OCI-LY3 (cell line): Measurements from ENCODE around the gene SERBP1.
"Not testable (repeated sequence)": the region's sequence is repeated elsewhere in the genome, so short reads cannot be mapped to it uniquely, and the experiment has no call there.

ENCODE experiments used
- H2AFZ ChIP-seq: fragments of 200-600, 300-600 bp; shearing (Covaris generic); 2 replicates; pipeline ENCODE4 v1.6.0; 2014; ENCODE audit warnings: antibody characterized with exemption, low read depth, low read length
- H3K27ac ChIP-seq: fragments of 200-600, 300-600 bp; sonication (generic); 2 replicates; pipeline ENCODE4 v1.5.1; 2014; ENCODE audit warnings: mild to moderate bottlenecking, low read length, moderate library complexity, mixed read lengths
- H3K27me3 ChIP-seq: fragments of 200-600, 300-600 bp; sonication (generic); 2 replicates; pipeline ENCODE4 v1.6.1; 2014; ENCODE audit warnings: low read depth, low read length, mixed read lengths
- H3K36me3 ChIP-seq: fragments of 200-600, 300-600 bp; sonication (generic); replicated peaks from 2 replicates; pipeline ENCODE3; 2014; ENCODE audit warnings: low read depth, low read length, mixed read lengths
- H3K4me1 ChIP-seq: fragments of 300-600, 200-600 bp; sonication (generic); 2 replicates; pipeline ENCODE4 v1.6.1; 2014; ENCODE audit warnings: low read length, mixed read lengths
- H3K4me2 ChIP-seq: fragments of 200-600, 300-600 bp; sonication (generic); 2 replicates; pipeline ENCODE4 v1.6.1; 2014; ENCODE audit warnings: low read length, mixed read lengths
- H3K4me3 ChIP-seq: fragments of 300-600, 200-600 bp; sonication (generic); 2 replicates; pipeline ENCODE4 v1.5.1; 2014; ENCODE audit warnings: antibody characterized with exemption, mild to moderate bottlenecking, low read length, moderate library complexity
- H3K79me2 ChIP-seq: fragments of 300-600, 200-600 bp; shearing (Covaris generic); 2 replicates; pipeline ENCODE4 v1.6.1; 2014; ENCODE audit warnings: mild to moderate bottlenecking, low read length, mixed read lengths
- H3K9ac ChIP-seq: fragments of 300-600, 200-600 bp; shearing (Covaris generic); 2 replicates; pipeline ENCODE4 v1.6.0; 2014; ENCODE audit warnings: mild to moderate bottlenecking, low read length, moderate library complexity
- H3K9me3 ChIP-seq: fragments of 200-600, 300-600 bp; shearing (Covaris generic); 2 replicates; pipeline ENCODE4 v1.6.1; 2014; ENCODE audit warnings: low read length, mixed read lengths; ENCODE audit not compliant: insufficient read depth
- H4K20me1 ChIP-seq: fragments of 200-600, 300-600 bp; sonication (generic); 2 replicates; pipeline ENCODE4 v1.6.1; 2016; ENCODE audit warnings: low read length, mixed read lengths; ENCODE audit not compliant: insufficient read depth
- CTCF ChIP-seq: fragments of 200-600, 300-600 bp; sonication (generic); IDR thresholded peaks from 2 replicates; pipeline ENCODE4 v1.5.1; 2014; ENCODE audit warnings: antibody characterized with exemption, low read length, low read depth
- EZH2phosphoT487 ChIP-seq: fragments of 200-600 bp; shearing (Covaris generic); IDR thresholded peaks from 2 replicates; pipeline ENCODE4 v1.6.1; 2018; ENCODE audit warnings: antibody characterized with exemption, mixed run types, low read depth

Gene SERBP1

DNA sequence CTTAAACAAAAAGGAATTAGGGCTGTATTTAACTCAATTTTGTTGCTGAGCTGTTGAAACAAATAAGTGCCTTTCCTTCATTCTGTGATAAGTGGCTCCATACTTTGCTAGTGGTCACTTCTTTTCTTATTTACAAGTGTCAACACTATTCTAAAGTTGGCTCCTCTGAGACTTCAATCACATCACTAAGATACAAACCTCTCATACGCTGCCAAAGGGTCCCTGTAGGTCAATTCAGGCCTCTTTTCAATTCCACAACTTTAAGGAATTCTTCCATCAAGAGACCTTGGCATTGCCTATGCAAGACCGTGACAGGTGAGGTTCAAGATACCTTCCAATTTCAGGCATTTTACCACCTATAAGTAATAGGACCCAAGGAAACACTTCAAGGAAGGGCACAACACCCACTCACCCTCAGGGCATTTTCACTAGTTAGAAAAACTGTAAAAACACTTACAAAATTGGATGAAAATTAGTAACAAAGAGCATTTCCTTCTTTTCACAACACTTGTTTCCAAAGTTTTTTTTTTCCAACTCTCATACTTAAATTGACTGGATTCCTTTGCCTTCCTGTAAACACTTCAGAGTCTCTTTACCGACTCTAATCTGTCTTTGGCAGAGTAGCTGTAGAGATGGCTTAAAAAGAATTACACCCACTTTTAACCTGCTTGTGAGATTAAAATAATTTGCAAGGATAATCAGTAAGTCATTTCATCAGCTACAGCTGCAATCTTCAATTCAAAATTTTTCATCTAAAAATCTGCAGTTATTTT is 24.5 kb downstream of the SERBP1 start:
- Histone ChIP-seq H3K9ac (no peak overlapping the region), H3K27me3 (no peaks in the 10 kb centered on the region), H4K20me1 (peaks cover 9% of the 10 kb centered on the region), H3K4me2 (no peak overlapping the region), H3K79me2 (peaks cover 17% of the 10 kb centered on the region), H3K36me3 (peaks cover 25% of the 10 kb centered on the region), H2AFZ (no peak overlapping the region), H3K4me3 (no peak overlapping the region), H3K27ac (no peak overlapping the region), H3K9me3 (no peaks in the 10 kb centered on the region), H3K4me1 (no peaks in the 10 kb centered on the region)
- TF ChIP-seq CTCF = no peak
- no peak for TF ChIP-seq EZH2phosphoT487

DNA sequence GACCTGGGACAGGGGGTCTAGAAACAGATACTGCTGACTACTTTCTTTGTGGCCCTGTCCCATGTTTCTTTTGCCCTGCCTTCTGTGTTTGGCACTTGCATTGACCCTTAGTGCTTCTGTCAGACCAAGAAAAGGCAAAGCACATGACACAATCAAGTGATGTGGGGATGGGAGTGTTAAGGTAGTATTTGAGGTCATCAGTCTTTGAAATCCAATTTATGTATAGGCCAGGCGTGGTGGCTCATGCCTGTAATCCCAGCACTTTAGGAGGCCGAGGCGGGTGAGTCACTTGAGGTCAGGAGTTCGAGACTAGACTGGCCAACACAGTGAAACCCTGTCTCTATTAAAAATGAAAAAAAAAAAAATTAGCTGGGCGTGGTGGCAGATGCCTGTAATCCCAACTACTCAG is 26.0 kb downstream of the SERBP1 start:
- H3K79me2 ChIP-seq = peaks cover 4% of the 10 kb centered on the region; the same call in 1 of the 2 replicates
- H3K4me3 ChIP-seq = no peak overlapping the region
- H3K27me3 ChIP-seq = no peaks in the 10 kb centered on the region
- H2AFZ ChIP-seq = no peak overlapping the region
- H3K27ac ChIP-seq = no peak overlapping the region
- TF ChIP-seq CTCF (no peak), EZH2phosphoT487 (no peak)
- H4K20me1 ChIP-seq = no peaks in the 10 kb centered on the region
- peaks cover 11% of the 10 kb centered on the region for H3K36me3 ChIP-seq
- no peak overlapping the region for H3K4me2 ChIP-seq
- no peaks in the 10 kb centered on the region for H3K9me3 ChIP-seq
- H3K4me1 ChIP-seq = no peaks in the 10 kb centered on the region
- H3K9ac ChIP-seq = no peak overlapping the region

- Histone ChIP-seq H3K9ac (no peak overlapping the region), H4K20me1 (no peaks in the 10 kb centered on the region), H3K36me3 (peaks cover 9% of the 10 kb centered on the region), H3K79me2 (no peaks in the 10 kb centered on the region), H2AFZ (no peak overlapping the region), H3K4me3 (no peak overlapping the region), H3K27ac (no peak overlapping the region), H3K27me3 (no peaks in the 10 kb centered on the region), H3K9me3 (no peaks in the 10 kb centered on the region), H3K4me1 (no peaks in the 10 kb centered on the region), H3K4me2 (no peak overlapping the region)
- TF ChIP-seq EZH2phosphoT487 (no peak), CTCF (no peak)
Measured at GRCh38 chr1:67401443-67401842, 28.8 kb downstream of the SERBP1 start.

DNA sequence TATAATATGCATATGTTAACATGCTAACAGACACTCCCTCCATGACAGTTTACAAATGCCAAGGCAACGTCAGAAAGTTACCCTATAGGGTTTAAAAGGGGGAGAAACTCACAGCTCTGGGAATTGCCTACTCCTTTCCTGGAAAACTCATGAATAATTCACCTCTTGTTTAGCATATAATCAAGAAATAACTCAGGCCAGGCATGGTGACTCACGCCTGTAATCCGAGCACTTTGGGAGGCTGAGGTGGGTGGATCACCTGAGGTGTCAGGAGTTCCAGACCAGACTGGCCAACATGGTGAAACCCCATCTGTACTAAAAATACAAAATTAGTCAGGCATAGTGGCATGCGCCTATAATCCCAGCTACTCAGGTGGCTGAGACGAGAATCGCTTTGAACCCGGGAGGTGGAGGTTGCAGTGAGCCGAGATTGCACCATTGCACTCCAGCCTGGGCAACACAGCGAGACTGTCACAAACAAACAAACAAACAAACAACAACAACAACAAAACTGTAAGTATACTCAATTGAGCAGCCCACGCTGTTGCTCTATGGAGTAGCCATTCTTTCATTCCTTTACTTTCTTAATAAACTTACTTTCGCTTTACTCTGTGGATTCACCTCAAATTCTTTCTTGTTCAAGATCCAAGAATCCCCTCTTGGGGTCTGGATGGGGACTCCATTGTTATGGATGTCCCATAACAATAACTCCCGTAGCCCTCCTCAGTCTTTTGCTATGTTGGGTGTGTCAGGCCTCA is 30.0 kb downstream of the SERBP1 start:
- H3K4me2 ChIP-seq, H3K9me3 ChIP-seq, H4K20me1 ChIP-seq, H2AFZ ChIP-seq, H3K4me1 ChIP-seq, H3K4me3 ChIP-seq, H3K27ac ChIP-seq, H3K79me2 ChIP-seq, H3K27me3 ChIP-seq, H3K9ac ChIP-seq: not testable (repeated sequence)
- H3K36me3 ChIP-seq = peaks cover 12% of the 10 kb centered on the region
